PC-9 (cell line): ENCODE data around the gene SYCN. TPM values are rescaled to one million over a fixed set of nuclear protein-coding genes. Genes with fewer than 3 reads are reported as not detected.

Experiments
- BruUV-seq: library from RNA; stranded (reverse); fragments of 400-500 nt; replicated peaks from 2 replicates; lab custom pipeline; 2021; lab: Mats Ljungman, UMichigan
- CTCF ChIA-PET: fragments of 300-600 bp; sonication (Branson Sonifier 250); formaldehyde crosslinking; loops from one replicate; lab custom pipeline; 2022; ENCODE audit warnings: antibody characterized with exemption; lab: Charles Lee
- POLR2A ChIA-PET: fragments of 300-600 bp; sonication (Branson Sonifier 250); formaldehyde crosslinking; loops from one replicate; lab custom pipeline; 2022; ENCODE audit warnings: antibody characterized with exemption; ENCODE audit not compliant: unreplicated experiment; lab: Charles Lee
- DNase-seq, 2 experiments: peaks; one replicate each; pipeline versions ENCODE4 v3.0.0 to v3.0.0-alpha.2; 2015 to 2022; ENCODE audit warnings: mixed read lengths in 1 of 2
- H2AFZ ChIP-seq: fragments of 200-600 bp; sonication (generic); 2 replicates; pipeline ENCODE4 v1.8.1; 2017; ENCODE audit warnings: antibody characterized with exemption
- H3F3A ChIP-seq: fragments of 200-600 bp; sonication (generic); 2 replicates; pipeline ENCODE4 v1.8.1; 2017; ENCODE audit warnings: antibody characterized with exemption, mild to moderate bottlenecking, low read depth; ENCODE audit not compliant: insufficient read depth
- H3K27ac ChIP-seq: fragments of 200-600 bp; sonication (generic); 2 replicates; pipeline ENCODE4 v1.6.1; 2016; ENCODE audit warnings: mixed run types
- H3K27me3 ChIP-seq: fragments of 200-600 bp; sonication (generic); 2 replicates; pipeline ENCODE4 v1.6.1; 2016; ENCODE audit warnings: low read depth, mixed run types; ENCODE audit not compliant: insufficient read depth
- H3K36me3 ChIP-seq: fragments of 200-600 bp; sonication (generic); 2 replicates; pipeline ENCODE4 v1.6.1; 2016; ENCODE audit warnings: low read depth, mixed run types
- H3K4me1 ChIP-seq: fragments of 200-600 bp; sonication (generic); replicated peaks from 2 replicates; pipeline ENCODE4 v1.6.1; 2016; ENCODE audit warnings: mixed run types; ENCODE audit not compliant: insufficient read depth
- H3K4me2 ChIP-seq: fragments of 200-600 bp; sonication (generic); 2 replicates; pipeline ENCODE4 v1.6.1; 2017; ENCODE audit warnings: mixed run types
- H3K4me3 ChIP-seq: fragments of 200-600 bp; sonication (generic); 2 replicates; pipeline ENCODE4 v1.6.1; 2016; ENCODE audit warnings: mixed run types
- H3K79me2 ChIP-seq: fragments of 200-600 bp; sonication (generic); 2 replicates; pipeline ENCODE4 v1.6.1; 2017; ENCODE audit warnings: low read depth, mixed run types
- H3K9me2 ChIP-seq: fragments of 200-600 bp; sonication (generic); 2 replicates; pipeline ENCODE4 v1.8.1; 2017; ENCODE audit warnings: mild to moderate bottlenecking; ENCODE audit not compliant: insufficient read depth
- H3K9me3 ChIP-seq: fragments of 200-600 bp; sonication (generic); 2 replicates; pipeline ENCODE4 v1.8.1; 2016; ENCODE audit warnings: low read depth; ENCODE audit not compliant: insufficient read depth
- H4K20me1 ChIP-seq: fragments of 200-600 bp; sonication (generic); 2 replicates; pipeline ENCODE4 v1.8.1; 2017; ENCODE audit not compliant: insufficient read depth
- CTCF ChIP-seq: fragments of 200-600 bp; sonication (generic); conservative IDR thresholded peaks from 2 replicates; pipeline ENCODE4 v1.6.1; 2017; ENCODE audit warnings: mixed run types, antibody characterized with exemption, mild to moderate bottlenecking, moderate library complexity
- EZH2 ChIP-seq: fragments of 200-600 bp; sonication (generic); IDR thresholded peaks from 2 replicates; pipeline ENCODE4 v1.8.0; 2017; ENCODE audit warnings: antibody characterized with exemption, low read depth
- intact Hi-C: fragments of 100-400 bp; cut with micrococcal nuclease; formaldehyde crosslinking; loops from one replicate; pipeline ENCODE4 v1.10.0; 2022; ENCODE audit not compliant: unreplicated experiment
- total RNA-seq: library from RNA; stranded (reverse); gene quantifications from 2 replicates; pipeline ENCODE4 v1.2.3, GENCODE V29; 2021

SYCN gene
- total RNA-seq, 1 experiment from 2014 or later = not detected

DNA sequence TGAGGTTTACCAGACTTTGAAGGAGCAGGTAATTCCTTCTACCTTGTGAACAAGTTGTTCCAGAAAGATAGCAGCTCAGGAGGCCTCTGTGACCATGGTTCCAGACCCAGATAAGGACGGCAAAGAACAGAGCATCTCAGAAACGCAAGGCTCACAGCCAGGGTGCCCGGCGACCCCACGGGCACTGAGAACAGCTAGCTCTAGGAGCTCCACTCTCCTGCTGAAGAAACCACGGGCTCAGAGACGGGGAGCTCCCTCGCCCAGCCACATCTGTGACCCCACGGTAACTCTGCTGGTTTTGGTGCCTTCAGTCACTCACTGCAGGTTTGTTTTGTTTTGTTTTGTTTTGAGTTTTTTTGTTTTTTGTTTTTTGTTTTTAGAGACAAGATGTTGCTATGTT lies 23.3 kb downstream of the SYCN start:
- intact Hi-C loops = no loop called here
- CTCF ChIA-PET = no interaction called here

DNA sequence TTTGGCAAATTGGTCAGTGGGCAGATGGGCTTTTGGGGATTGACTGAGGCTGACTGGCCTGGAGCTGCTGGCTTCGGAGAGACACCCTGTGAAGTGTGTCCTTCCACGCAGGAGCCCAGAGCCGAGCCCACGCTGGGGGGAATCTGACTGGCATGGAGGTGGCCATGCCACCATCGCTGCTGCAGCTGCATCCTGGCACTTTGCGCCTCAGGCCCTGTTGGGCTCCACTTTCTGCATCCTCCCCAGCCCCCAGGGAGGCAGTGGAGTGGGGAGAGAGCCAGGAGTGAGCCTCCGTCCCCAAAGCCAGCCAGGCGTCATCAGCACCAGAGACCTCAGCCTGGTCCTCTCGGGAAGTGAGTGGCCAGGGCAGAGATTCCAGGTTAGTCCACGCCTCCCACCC lies 24.3 kb downstream of the SYCN start:
- intact Hi-C loops = no loop called here
- Histone ChIP-seq H3K4me2 (no peak overlapping the region), H3K4me3 (no peak overlapping the region), H3K9me2 (no peaks in the 10 kb centered on the region), H3K36me3 (no peaks in the 10 kb centered on the region), H3F3A (peaks cover 17% of the 10 kb centered on the region; the same call in 1 of the 2 replicates), H3K4me1 (no peaks in the 10 kb centered on the region), H3K79me2 (no peaks in the 10 kb centered on the region), H4K20me1 (no peaks in the 10 kb centered on the region), H3K27ac (no peak overlapping the region), H3K9me3 (no peaks in the 10 kb centered on the region), H2AFZ (no peak overlapping the region), H3K27me3 (no peaks in the 10 kb centered on the region)
- POLR2A ChIA-PET = no interaction called here
- no peak for DNase-seq
- CTCF ChIA-PET = no interaction called here
- BruUV-seq = no TSS peak
- TF ChIP-seq CTCF = no peak
- TF ChIP-seq EZH2 = no peak

More for the DNA sequence above, 23.3 kb downstream of the SYCN start:
- no peak for DNase-seq
- Histone ChIP-seq H4K20me1 (no peaks in the 10 kb centered on the region), H3K4me1 (no peaks in the 10 kb centered on the region), H2AFZ (no peak overlapping the region), H3K36me3 (no peaks in the 10 kb centered on the region), H3K9me3 (no peaks in the 10 kb centered on the region), H3K27ac (no peak overlapping the region), H3K79me2 (no peaks in the 10 kb centered on the region), H3K9me2 (no peaks in the 10 kb centered on the region), H3K4me2 (no peak overlapping the region), H3F3A (peaks cover 17% of the 10 kb centered on the region; the same call in 1 of the 2 replicates), H3K4me3 (no peak overlapping the region), H3K27me3 (no peaks in the 10 kb centered on the region)
- no TSS peak for BruUV-seq
- POLR2A ChIA-PET = interaction anchor here (0.6 kb wide), 1 partner anchor 892 kb away, joined by 5 read pairs; no protein-coding TSS in a partner anchor
- TF ChIP-seq CTCF (no peak), EZH2 (no peak)

DNA sequence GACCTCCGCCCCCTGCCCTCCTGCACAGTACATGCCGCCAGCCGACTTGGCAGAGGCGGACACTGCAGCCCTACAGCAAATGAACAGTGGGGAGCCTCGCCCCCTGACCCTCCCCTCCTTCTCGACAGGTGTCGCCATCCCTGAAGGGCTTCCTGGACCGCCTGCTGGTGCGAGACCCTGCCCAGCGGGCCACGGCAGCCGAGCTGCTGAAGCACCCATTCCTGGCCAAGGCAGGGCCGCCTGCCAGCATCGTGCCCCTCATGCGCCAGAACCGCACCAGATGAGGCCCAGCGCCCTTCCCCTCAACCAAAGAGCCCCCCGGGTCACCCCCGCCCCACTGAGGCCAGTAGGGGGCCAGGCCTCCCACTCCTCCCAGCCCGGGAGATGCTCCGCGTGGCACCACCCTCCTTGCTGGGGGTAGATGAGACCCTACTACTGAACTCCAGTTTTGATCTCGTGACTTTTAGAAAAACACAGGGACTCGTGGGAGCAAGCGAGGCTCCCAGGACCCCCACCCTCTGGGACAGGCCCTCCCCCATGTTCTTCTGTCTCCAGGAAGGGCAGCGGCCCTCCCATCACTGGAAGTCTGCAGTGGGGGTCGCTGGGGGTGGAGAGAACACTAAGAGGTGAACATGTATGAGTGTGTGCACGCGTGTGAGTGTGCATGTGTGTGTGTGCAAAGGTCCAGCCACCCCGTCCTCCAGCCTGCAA lies 25.6 kb downstream of the SYCN start:
- H4K20me1 ChIP-seq = no peaks in the 10 kb centered on the region
- intact Hi-C loops = no loop called here
- DNase-seq = no peak
- no peak overlapping the region for H3K4me3 ChIP-seq
- no peak overlapping the region for H3K4me2 ChIP-seq
- H3F3A ChIP-seq = peaks cover 13% of the 10 kb centered on the region; the same call in 1 of the 2 replicates
- TSS peak; percentile 16 for BruUV-seq
- ChIA-PET POLR2A (no interaction called here), CTCF (no interaction called here)
- H3K9me2 ChIP-seq = no peaks in the 10 kb centered on the region
- TF ChIP-seq EZH2 (no peak), CTCF (no peak)
- H3K36me3 ChIP-seq = no peaks in the 10 kb centered on the region
- H3K79me2 ChIP-seq = no peaks in the 10 kb centered on the region
- no peak overlapping the region for H2AFZ ChIP-seq
- H3K9me3 ChIP-seq = no peaks in the 10 kb centered on the region
- H3K4me1 ChIP-seq = no peaks in the 10 kb centered on the region
- H3K27ac ChIP-seq = no peak overlapping the region
- H3K27me3 ChIP-seq = no peaks in the 10 kb centered on the region
